ENCODE results near the gene ZNF486.
"Not testable (repeated sequence)": the region's sequence is repeated elsewhere in the genome, so short reads cannot be mapped to it uniquely, and the experiment has no call there.

ZNF486 gene

DNA sequence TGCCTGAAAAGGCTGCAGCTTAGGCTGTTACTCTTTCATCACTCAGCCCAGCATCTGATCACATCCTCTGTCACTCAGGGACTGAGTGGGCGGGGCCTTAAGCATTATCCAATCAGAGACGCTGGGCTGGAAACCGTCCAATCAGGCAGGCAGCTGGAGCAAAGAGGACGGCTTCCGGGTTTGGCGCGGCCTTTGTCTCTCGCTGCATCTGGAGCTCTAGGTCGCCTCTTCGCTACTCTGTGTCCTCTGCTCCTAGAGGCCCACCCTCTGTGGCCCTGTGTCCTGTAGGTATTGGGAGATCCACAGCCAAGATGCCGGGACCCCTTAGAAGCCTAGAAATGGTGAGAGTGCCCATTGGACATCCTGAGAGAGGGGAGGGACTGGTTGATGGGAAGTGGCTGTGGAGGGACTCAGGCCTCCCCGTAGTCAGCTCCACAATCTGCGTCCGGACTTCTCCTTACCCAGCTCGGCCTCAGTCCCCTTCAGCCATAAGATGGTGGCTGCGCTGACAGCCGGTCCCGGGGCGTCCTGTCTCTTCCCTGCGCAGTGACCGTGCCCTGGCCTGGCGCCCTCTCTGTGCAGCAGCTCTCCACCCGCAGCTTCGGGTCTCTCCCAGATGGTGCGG lies at the start of gene ZNF486:
TSS of gene ZNF486 (plus strand) at position 195 of the 625 bp plus-strand sequence. CDS start at position 312, 117 bp downstream.
- no peak for DNase-seq (ENCODE audit: low read depth)

DNA sequence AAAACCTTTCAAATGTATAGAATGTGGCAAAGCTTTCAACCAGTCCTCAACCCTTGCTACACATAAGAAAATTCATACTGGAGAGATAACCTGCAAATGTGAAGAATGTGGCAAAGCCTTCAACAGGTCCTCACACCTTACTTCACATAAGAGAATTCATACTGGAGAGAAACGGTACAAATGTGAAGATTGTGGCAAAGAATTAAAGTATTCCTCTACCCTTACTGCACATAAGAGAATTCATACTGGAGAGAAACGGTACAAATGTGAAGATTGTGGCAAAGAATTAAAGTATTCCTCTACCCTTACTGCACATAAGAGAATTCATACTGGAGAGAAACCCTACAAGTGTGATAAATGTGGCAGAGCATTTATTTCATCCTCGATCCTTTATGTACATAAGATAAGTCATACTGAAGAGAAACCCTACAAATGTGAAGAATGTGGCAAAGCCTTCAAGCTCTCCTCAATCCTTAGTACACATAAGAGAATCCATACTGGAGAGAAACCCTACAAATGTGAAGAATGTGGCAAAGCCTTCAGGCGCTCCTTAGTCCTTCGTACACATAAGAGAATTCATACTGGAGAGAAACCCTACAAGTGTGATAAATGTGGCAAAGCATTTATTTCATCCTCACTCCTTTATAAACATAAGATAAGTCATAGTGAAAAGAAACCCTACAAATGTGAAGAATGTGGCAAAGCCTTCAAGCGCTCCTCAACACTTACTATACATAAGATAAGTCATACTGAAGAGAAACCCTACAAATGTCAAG lies 48.8 kb upstream of the ZNF486 start:
- not testable (repeated sequence) for DNase-seq (ENCODE audit: low read depth)

DNA sequence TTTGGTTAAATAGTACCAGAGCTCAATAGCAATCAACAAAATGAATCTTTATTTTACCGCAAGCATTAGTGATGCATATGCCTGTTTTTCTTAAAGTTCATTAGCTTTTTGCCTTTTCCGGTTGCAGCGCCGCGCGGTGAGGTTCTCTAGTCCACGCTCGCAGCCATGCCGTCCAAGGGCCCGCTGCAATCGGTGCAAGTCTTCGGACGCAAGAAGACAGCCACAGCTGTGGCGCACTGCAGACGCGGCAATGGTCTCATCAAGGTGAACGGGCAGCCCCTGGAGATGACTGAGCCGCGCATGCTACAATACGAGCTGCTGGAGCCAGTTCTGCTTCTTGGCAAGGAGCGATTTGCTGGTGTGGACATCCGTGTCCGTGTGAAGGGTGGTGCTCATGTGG lies 42.1 kb upstream of the ZNF486 start:
- no peak for DNase-seq (ENCODE audit: low read depth)

- DNase-seq (ENCODE audit: low read depth) = not testable (repeated sequence)
Measured at GRCh38 chr19:20132933-20133332, 34.1 kb upstream of the ZNF486 start.

DNA sequence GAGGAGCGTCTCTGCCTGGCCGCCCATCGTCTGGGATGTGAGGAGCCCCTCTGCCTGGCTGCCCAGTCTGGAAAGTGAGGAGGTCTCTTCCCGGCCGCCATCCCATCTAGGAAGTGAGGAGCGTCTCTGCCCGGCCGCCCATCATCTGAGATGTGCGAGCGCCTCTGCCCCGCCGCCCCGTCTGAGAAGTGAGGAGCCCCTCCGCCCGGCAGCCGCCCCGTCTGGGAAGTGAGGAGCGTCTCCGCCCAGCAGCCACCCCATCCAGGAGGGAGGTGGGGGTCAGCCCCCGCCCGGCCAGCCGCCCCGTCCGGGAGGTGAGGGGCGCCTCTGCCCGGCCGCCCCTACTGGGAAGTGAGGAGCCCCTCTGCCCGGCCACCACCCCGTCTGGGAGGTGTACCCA lies 29.3 kb upstream of the ZNF486 start:
- not testable (repeated sequence) for DNase-seq (ENCODE audit: low read depth)

GRCh38 chr19:20151617-20152145 lies 15.3 kb upstream of the ZNF486 start:
- DNase-seq (ENCODE audit: low read depth) = no peak

DNA sequence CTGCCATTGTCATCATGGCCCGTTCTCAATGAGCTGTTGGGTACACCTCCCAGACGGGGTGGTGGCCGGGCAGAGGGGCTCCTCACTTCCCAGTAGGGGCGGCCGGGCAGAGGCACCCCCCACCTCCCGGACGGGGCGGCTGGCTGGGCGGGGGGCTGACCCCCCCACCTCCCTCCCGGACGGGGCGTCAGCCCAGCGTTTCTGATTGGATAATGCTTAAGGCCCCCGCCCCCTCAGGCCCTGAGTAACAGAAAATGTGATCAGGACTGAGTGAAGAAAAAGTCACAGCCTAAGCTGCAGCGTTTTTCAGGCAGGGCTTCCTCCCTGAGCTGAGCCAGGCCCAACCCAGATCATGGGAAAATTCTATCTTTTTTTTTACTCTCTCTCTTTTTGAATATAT lies 14.5 kb upstream of the ZNF486 start:
- DNase-seq (ENCODE audit: low read depth) = not testable (repeated sequence)

DNA sequence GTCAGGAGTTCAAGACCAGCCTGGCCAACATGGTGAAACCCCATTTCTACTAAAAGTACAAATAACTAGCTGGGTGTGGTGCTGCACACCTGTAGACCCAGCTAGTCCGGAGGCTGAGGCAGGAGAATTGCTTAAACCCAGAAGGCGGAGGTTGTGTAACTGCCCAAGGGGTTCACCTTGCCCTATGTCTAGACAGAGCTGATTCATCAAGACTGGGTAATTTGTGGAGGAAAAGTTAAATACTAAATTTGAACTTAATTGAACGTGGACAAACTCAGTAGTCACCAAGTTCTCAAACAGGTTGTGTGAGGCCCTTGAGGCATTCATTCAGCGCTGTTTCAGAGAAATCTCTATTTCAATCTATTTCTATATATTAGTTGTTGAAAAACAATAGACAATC lies 13.7 kb upstream of the ZNF486 start:
- DNase-seq (ENCODE audit: low read depth) = no peak

DNA sequence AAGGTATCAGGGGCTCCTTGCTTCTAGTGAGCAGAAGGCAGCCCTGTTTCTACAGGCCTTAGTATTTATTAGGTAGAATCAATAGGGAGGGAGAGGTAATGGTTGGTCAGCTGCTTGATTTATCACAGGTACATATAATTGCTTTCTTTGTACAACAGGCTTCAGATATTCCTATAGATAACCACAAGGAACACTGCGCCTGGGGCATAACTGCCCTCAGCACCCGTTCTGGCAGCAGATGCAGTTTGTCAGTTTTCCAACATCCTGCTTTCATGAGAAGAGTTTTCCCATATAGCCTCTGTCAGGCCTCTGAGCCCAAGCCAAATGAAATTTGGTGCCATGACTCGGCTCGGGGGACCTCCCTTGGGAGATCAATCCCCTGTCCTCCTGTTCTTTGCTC lies 12.4 kb upstream of the ZNF486 start:
- DNase-seq (ENCODE audit: low read depth) = no peak

- DNase-seq (ENCODE audit: low read depth) = peak; percentile 8
Measured at GRCh38 chr19:20162821-20163220, 4.2 kb upstream of the ZNF486 start.

GRCh38 chr19:20164456-20164855 lies 2.6 kb upstream of the ZNF486 start:
- DNase-seq (ENCODE audit: low read depth) = no peak

DNA sequence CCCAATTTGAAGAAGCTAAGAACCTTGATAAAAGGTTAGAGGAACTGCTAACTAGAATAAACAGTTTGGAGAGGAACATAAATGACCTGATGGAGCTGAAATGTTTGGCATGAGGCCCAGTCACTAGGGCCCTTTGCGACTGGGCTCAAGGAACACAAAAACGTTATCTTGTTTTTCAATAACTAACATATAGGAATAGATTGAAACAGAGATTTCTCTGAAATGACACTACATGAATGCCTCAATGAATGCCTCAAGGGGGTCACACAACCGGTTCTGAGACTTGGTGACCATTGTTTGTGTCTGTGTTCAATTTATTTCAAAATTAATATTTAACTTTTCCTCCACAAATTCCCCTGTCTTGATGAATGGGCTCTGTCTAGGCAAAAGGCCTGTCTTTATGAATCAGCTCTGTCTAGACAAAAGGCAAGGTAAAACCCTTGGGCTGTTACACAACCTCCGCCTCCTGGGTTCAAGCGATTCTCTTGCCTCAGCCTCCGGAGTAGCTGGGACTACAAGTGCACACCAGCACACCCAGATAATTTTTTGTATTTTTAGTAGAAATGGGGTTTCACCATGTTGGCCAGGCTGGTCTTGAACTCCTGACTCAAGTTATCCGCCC lies 932 bp upstream of the ZNF486 start:
- DNase-seq (ENCODE audit: low read depth) = no peak

- no peak for DNase-seq (ENCODE audit: low read depth)
Measured at GRCh38 chr19:20167651-20168122, 673 bp downstream of the ZNF486 start.

GRCh38 chr19:20171285-20171684 lies 4.3 kb downstream of the ZNF486 start:
- no peak for DNase-seq (ENCODE audit: low read depth)

DNA sequence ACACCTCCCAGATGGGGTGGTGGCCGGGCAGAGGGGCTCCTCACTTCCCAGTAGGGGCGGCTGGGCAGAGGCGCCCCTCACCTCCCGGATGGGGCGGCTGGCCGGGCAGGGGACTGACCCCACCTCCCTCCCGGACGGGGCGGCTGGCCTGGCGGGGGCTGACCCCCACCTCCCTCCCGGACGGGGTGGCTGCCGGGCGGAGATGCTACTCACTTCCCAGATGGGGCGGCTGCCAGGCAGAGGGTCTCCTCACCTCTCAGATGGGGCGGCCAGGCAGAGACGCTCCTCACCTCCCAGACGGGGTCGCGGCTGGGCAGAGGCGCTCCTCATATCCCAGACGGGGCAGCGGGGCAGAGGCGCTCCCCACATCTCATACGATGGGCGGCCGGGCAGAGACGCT lies 8.8 kb downstream of the ZNF486 start:
- DNase-seq (ENCODE audit: low read depth) = not testable (repeated sequence)

GRCh38 chr19:20179956-20180355 lies 12.9 kb downstream of the ZNF486 start:
- not testable (repeated sequence) for DNase-seq (ENCODE audit: low read depth)

GRCh38 chr19:20182222-20182785 lies 15.3 kb downstream of the ZNF486 start:
- no peak for DNase-seq (ENCODE audit: low read depth)

DNA sequence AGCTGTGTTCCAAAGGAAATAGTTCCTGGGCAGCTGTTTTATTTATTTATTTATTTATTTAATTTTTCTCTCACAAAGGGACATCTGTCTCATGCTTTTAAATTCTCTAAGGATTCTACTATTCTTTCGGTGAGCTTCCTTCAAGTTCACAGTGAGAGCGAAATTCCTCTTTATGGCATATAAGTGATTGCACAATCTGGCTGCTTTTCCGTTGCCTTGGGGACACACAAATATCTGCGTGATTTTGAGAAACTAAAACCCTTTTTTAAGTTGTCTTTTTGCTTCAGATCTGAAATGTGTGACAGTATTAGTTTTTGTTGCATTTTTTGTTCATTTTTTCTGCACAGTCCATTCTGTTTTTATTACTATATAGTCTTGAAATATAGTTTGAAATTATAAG lies 19.2 kb downstream of the ZNF486 start:
- no peak for DNase-seq (ENCODE audit: low read depth)

GRCh38 chr19:20197747-20198146 lies 30.7 kb downstream of the ZNF486 start:
- no peak for DNase-seq (ENCODE audit: low read depth)

- no peak for DNase-seq (ENCODE audit: low read depth)
Measured at GRCh38 chr19:20209051-20209450, 42.0 kb downstream of the ZNF486 start.

GRCh38 chr19:20214366-20214765 lies 47.4 kb downstream of the ZNF486 start:
- DNase-seq (ENCODE audit: low read depth) = not testable (repeated sequence)

DNA sequence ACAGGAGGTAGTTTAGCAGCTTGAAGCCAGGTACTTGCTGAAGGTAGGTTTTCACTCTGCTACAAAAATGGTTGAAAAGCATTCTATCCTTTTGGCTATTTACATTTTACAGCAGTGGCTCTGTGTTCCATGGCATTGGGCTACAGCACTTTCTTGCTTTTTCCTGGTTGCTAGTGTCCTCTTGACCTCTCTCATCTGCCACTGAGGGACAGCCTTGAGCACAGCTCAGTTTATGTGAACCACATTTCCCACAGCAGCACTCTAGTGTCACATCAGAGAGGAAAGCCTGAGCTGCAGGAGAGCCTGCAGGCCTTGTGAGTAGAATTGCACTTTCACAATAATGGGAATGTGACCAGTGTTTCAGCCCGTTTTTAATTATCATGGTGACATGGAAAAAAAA lies 54.6 kb downstream of the ZNF486 start:
- DNase-seq (ENCODE audit: low read depth) = not testable (repeated sequence)
